ENCODE results near the gene GALNT7.

DNA sequence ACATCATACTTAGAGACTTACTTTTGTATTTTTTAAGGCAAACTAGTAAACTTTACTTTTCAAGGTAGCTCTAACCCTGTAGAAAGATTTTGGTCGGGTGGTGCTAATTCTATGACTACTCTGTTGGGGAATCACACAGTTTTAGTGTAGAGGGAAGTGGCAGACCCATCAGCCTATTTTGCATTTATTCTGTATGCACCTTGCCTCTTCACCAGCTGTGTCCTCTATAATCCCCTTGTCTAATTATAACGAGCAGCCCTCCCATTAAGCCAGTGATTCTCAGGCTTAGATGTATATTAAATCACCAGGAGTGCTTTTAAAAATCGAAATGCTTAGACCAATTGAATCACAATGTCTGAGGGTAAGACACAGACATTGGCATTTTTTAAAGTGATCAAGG lies 78.1 kb downstream of the GALNT7 start:
- no peak for TF ChIP-seq CTCF (IDR thresholded peaks at IDR 0.05; ENCODE audit: insufficient read depth, low read length, poor library complexity, severe bottlenecking)
- no peak for TF ChIP-seq EZH2phosphoT487 (conservative IDR thresholded peaks at IDR 0.05; ENCODE audit: low read length)

Data from SU-DHL-6 (cell line).